ENCODE results near the gene SLC9A7.
"Not testable (repeated sequence)": the region's sequence is repeated elsewhere in the genome, so short reads cannot be mapped to it uniquely, and the experiment has no call there.

Gene SLC9A7

GRCh38 chrX:46754036-46754435 lies 4.9 kb downstream of the SLC9A7 start:
- DNase-seq (ENCODE audit: low read depth) = no peak

- DNase-seq (ENCODE audit: low read depth) = no peak
These were observed 8.0 kb downstream of the SLC9A7 start for GRCh38 chrX:46750889-46751288.

GRCh38 chrX:46744009-46744408 lies 14.9 kb downstream of the SLC9A7 start:
- no peak for DNase-seq (ENCODE audit: low read depth)

GRCh38 chrX:46743046-46743445 lies 15.9 kb downstream of the SLC9A7 start:
- no peak for DNase-seq (ENCODE audit: low read depth)

GRCh38 chrX:46739736-46740135 lies 19.2 kb downstream of the SLC9A7 start:
- DNase-seq (ENCODE audit: low read depth) = no peak

GRCh38 chrX:46737462-46737861 lies 21.5 kb downstream of the SLC9A7 start:
- no peak for DNase-seq (ENCODE audit: low read depth)

GRCh38 chrX:46737041-46737440 lies 21.9 kb downstream of the SLC9A7 start:
- no peak for DNase-seq (ENCODE audit: low read depth)

GRCh38 chrX:46735622-46736021 lies 23.3 kb downstream of the SLC9A7 start:
- DNase-seq (ENCODE audit: low read depth) = no peak

GRCh38 chrX:46733226-46733625 lies 25.7 kb downstream of the SLC9A7 start:
- no peak for DNase-seq (ENCODE audit: low read depth)

GRCh38 chrX:46730765-46731164 lies 28.2 kb downstream of the SLC9A7 start:
- DNase-seq (ENCODE audit: low read depth) = no peak

GRCh38 chrX:46727441-46727840 lies 31.5 kb downstream of the SLC9A7 start:
- DNase-seq (ENCODE audit: low read depth) = no peak

- DNase-seq (ENCODE audit: low read depth) = not testable (repeated sequence)
These were observed 35.4 kb downstream of the SLC9A7 start for GRCh38 chrX:46723569-46723927.

GRCh38 chrX:46722742-46723568 lies 36.0 kb downstream of the SLC9A7 start:
- DNase-seq (ENCODE audit: low read depth) = no peak

- no peak for DNase-seq (ENCODE audit: low read depth)
These were observed 42.1 kb downstream of the SLC9A7 start for GRCh38 chrX:46716796-46717195.

GRCh38 chrX:46715997-46716396 lies 42.9 kb downstream of the SLC9A7 start:
- DNase-seq (ENCODE audit: low read depth) = no peak

GRCh38 chrX:46715530-46715929 lies 43.4 kb downstream of the SLC9A7 start:
- DNase-seq (ENCODE audit: low read depth) = no peak

- DNase-seq (ENCODE audit: low read depth) = no peak
These were observed 45.0 kb downstream of the SLC9A7 start for GRCh38 chrX:46713672-46714490.

GRCh38 chrX:46712764-46713163 lies 46.2 kb downstream of the SLC9A7 start:
- no peak for DNase-seq (ENCODE audit: low read depth)

GRCh38 chrX:46710927-46711623 lies 47.8 kb downstream of the SLC9A7 start:
- no peak for DNase-seq (ENCODE audit: low read depth)

GRCh38 chrX:46710425-46710824 lies 48.5 kb downstream of the SLC9A7 start:
- DNase-seq (ENCODE audit: low read depth) = no peak

GRCh38 chrX:46707274-46707965 lies 51.5 kb downstream of the SLC9A7 start:
- DNase-seq (ENCODE audit: low read depth) = no peak

GRCh38 chrX:46704767-46705386 lies 54.0 kb downstream of the SLC9A7 start:
- DNase-seq (ENCODE audit: low read depth) = no peak
